GM12872 (cell line): ENCODE data around the gene CCNF.

Source experiments
- TF ChIP-seq, protein P1 (sequence below): IDR thresholded peaks from 3 replicates; pipeline ENCODE4 v1.5.1; 2011; ENCODE audit warnings: low read depth, mild to moderate bottlenecking, low read length, moderate library complexity; ENCODE audit not compliant: insufficient read depth

Gene CCNF

DNA sequence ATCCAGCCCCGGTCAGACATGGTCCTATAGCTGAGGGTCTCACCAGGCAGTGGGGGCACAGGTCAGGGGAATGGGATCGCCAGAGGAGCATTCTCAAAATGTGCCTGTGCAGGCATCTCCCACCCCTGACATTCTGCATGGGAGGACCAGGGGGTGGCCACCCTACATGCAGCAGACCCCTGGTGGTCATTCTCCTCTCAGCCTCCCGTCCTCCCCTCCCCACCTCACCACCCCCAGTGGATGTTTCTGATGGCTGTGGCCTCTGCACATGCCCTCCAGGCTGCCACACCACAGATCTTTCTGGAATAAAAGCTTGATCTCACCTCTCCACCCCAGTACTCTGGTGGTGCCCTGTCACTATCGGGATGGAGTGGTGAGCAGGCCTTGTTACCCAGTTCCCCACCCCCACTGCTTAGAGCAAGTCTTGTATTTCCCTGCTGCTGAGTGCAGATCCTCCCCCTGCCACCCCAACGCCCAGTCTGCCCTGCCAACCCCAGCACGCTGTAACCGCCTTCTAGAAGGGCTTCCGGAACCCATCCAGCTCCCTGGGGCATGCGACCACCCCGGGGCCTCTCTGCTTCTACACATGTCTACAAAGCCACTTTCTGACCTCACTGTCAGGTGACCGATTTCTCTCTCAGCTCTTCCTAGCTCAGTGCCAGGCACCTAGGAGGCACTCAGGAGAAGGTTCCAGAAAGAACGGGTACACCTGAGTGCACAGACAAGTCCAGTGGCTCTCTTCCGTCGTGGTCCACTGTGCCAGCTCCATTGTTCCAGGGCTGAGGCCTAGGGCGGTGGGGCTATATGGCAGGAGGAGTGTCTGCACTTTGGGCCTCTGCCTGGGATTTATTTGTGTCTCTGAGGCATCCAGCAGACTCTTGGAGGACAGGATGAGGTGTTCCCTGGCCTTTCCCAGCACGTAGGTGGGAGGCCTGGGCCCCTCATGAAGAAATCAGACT is 55.0 kb downstream of the CCNF start:
- TF ChIP-seq, protein P1, sequence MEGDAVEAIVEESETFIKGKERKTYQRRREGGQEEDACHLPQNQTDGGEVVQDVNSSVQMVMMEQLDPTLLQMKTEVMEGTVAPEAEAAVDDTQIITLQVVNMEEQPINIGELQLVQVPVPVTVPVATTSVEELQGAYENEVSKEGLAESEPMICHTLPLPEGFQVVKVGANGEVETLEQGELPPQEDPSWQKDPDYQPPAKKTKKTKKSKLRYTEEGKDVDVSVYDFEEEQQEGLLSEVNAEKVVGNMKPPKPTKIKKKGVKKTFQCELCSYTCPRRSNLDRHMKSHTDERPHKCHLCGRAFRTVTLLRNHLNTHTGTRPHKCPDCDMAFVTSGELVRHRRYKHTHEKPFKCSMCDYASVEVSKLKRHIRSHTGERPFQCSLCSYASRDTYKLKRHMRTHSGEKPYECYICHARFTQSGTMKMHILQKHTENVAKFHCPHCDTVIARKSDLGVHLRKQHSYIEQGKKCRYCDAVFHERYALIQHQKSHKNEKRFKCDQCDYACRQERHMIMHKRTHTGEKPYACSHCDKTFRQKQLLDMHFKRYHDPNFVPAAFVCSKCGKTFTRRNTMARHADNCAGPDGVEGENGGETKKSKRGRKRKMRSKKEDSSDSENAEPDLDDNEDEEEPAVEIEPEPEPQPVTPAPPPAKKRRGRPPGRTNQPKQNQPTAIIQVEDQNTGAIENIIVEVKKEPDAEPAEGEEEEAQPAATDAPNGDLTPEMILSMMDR: no peak

DNA sequence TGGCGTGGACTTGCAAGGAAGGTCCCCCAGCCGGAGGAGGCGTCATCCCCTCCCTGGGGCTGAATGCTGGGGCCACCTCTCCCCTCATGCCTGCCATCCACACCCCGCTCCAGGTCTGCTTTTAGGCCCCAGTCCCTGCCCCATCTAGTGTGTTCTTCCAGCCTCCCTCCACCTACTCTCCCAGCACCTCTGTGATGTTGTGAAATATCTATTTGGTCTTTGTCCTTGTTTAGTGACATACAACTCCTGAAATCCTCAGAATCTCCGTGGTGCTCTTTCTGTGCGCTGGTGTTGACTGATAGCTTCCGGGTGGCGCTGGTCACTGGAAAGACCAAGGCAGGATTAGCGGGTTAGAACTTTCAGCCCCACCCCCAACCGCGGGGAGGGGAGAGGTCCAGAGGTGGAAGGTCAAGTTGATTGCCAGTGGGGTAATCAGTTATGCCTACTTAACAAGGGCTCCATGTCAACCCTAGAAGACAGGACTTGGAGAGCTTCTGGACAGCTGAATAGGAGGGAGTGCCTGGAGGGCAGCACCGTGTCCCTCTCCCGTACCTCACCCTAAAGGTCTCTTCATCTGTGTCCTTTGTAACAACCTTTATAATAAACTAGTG is 55.8 kb downstream of the CCNF start:
- TF ChIP-seq, protein P1: no peak

DNA sequence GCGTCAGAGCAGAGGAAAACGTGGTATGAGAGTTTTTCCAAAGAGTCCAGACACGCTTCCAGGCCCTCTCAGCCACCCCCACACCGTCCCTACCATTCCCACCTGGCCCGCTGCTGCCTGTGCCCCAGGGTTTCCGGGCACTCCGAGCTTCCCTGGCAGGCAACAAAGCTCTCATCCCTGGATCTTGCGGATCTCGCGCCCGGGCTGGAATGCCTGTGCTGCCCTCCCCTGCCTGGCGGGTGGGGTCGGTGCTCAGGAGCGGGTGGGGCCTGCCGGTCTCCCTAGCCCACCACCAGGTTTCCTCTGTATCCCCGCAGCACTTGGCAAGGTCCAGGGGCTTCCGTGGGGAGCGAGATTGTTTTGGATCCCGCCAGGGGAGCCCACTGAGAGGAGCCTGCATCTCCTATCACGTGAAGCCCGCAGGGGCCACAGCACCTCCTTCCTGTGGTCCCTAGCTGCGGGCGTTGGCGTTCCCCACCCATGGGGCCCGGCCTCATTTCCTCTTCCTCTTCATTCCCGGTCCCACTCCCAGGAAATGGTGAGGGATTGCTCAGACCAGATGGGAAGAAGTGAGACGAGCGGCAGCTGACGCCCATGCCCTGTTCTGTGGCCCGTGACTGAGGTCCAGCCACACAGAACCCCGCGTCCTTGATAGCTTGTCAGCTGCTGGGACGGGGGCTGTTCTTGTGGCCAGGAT is 56.7 kb downstream of the CCNF start:
- TF ChIP-seq, protein P1: no peak

DNA sequence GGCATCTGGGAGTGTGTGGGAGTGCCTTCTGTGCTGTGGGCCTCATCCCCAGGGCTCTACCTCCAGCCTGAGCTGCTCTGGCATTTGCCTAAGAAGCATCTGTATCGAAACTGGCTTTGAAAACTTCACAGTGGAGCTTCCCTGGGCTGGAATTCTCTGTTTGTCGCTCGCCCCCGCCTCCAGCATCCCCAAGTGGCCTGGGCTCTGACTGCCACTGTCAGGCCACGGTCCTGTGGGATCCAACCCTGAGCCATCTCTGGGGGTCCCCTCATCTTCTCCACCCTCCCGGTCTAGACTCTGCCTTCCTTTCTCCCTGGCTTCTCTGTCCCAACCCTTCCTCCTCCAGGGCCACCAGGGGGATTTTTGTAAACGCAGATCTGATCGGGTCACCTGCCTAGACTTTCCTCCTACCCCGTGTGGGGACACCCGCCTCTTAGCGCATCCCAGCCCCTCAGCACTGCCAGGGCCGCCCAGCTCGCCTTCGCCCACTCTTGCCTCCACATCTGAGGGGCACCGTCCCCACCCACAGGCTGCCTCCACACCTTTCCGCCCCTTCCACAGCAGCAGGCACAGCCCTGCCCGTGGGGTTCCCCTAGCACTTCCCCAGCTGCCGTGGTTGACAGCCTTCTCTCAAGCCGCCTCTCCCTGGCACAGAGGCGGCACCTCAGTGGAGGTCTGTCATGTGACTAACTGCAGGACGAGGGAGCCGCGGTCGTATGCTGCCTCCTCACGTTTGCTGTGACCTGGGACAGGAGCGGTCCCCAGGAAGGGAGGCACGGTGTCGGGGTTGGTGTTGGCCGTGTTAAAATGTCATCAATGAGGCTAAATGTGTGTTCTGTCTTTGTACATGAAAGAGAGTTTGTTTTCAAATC is 57.6 kb downstream of the CCNF start:
- TF ChIP-seq, protein P1: peak; percentile 53; the same call in 2 of the 3 replicates

DNA sequence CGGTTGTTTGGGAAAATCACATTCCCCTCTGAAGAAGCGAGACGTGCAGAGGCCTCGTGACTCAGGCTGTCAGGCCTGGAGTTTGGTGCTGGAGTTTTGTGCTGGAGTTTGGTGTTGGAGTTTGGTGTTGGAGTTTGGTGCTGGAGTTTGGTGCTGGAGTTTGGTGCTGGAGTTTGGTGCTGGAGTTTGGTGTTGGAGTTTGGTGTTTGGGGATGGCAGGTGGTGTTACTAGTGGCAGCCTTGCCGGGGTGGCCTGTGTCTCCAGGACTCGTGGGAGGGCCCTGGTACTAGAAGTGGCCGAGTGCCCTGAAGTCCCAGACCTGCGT is 58.2 kb downstream of the CCNF start:
- TF ChIP-seq, protein P1: no peak

DNA sequence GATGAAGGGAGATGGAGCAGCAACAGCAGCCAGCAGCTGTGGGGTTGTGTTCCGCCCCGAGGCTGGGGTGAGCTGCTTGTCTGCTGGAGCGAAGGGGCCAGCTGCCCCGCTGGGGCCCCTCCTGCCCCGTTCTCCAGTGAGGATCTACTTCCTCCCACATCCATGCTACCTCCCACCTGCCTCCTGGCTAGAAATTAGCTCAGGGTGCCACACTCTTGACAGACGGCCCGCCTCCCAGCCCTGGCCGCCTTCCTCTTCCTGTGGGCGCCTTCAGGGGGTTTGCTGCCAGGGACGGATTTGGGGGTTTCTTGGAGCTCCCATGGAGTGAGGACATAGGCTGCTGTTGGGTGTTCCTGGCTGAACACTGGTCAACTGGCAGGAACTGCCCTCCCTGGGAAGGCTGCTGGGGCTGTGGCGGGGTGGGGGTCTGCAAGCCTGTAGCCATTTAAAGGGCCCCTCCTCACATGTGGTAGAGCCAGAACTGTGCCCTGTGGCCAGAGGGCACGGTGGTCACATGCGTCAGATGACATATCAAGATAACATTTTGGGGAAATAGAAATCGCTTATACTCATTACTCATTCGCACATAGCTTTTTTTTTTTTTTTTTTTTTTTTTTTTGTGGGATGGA is 58.8 kb downstream of the CCNF start:
- TF ChIP-seq, protein P1: no peak
